GM12878 (cell line): ENCODE data around the gene VDR. TPM values are rescaled to one million over a fixed set of nuclear protein-coding genes. Genes with fewer than 3 reads are reported as not detected.
A peak's percentile ranks its signal among the peaks of the same experiment; 100 is the strongest.

Experiments
- KAT2A ChIP-seq: conservative IDR thresholded peaks from 2 replicates; pipeline ENCODE4 v1.6.1; 2011; ENCODE audit warnings: low read depth, low read length; ENCODE audit not compliant: control insufficient read depth
- NBN ChIP-seq: fragments of 450-650 bp; IDR thresholded peaks from 2 replicates; pipeline ENCODE4 v1.6.1; 2016
- NFYB ChIP-seq: IDR thresholded peaks from 2 replicates; pipeline ENCODE4 v1.6.1; 2011; ENCODE audit warnings: low read depth, mild to moderate bottlenecking, low read length, improper control_type of control experiment, moderate library complexity; ENCODE audit not compliant: insufficient read depth
- NR2C2 ChIP-seq: IDR thresholded peaks from 2 replicates; pipeline ENCODE4 v1.6.1; 2011; ENCODE audit warnings: borderline replicate concordance, low read depth; ENCODE audit not compliant: control insufficient read depth, insufficient read length
- SREBF1 ChIP-seq: IDR thresholded peaks from 2 replicates; pipeline ENCODE4 v1.6.1; 2012; ENCODE audit warnings: mild to moderate bottlenecking, low read length
- SREBF2 ChIP-seq: IDR thresholded peaks from 2 replicates; pipeline ENCODE4 v1.6.1; 2012; ENCODE audit warnings: mild to moderate bottlenecking, low read length
- ZNF384 ChIP-seq: IDR thresholded peaks from 2 replicates; pipeline ENCODE4 v1.6.1; 2012; ENCODE audit warnings: low read depth, mild to moderate bottlenecking, low read length, improper control_type of control experiment, borderline replicate concordance
- polyA plus RNA-seq, 11 experiments: library from polyadenylated mRNA; depleted of rRNA in 4 of 11; unstranded in 6 of 11; stranded (reverse) in 5 of 11; fragments of >200 nt; fragmentation: Nextera tagmentation in 4 of 11; fragmentation: Illumina TruSeq in 1 of 11; extraction: Ambion mirVana in 4 of 11; extraction: Trizol in 1 of 11; gene quantifications; 1 replicate in 1 of 11; 2 replicates in 10 of 11; pipeline versions ENCODE4 v1.2.1 to v1.2.3, GENCODE V29; 2011 to 2016; ENCODE audit warnings: inconsistent platforms in 2 of 11, missing spikeins in 2 of 11, low read depth in 1 of 11
- total RNA-seq, 4 experiments: library from RNA; depleted of rRNA in 3 of 4; stranded (reverse); fragments of >200 nt in 3 of 4; fragmentation: Illumina TruSeq in 1 of 4; extraction: Trizol in 1 of 4; gene quantifications; 2 replicates each; pipeline versions ENCODE4 v1.2.1 to v1.2.3, GENCODE V29; 2013 to 2021
- TF ChIP-seq, protein P1 (sequence below): fragments of 150-350 bp; IDR thresholded peaks from 2 replicates; pipeline ENCODE4 v1.6.1; 2016; ENCODE audit warnings: low read depth, low read length

Gene VDR
- total and polyA plus RNA-seq, 10 of the 15 experiments (the other 5 are each of a cell fraction or from before 2014, with no cell fraction given): 0.27 to 7.9 (median 3.0) TPM

DNA sequence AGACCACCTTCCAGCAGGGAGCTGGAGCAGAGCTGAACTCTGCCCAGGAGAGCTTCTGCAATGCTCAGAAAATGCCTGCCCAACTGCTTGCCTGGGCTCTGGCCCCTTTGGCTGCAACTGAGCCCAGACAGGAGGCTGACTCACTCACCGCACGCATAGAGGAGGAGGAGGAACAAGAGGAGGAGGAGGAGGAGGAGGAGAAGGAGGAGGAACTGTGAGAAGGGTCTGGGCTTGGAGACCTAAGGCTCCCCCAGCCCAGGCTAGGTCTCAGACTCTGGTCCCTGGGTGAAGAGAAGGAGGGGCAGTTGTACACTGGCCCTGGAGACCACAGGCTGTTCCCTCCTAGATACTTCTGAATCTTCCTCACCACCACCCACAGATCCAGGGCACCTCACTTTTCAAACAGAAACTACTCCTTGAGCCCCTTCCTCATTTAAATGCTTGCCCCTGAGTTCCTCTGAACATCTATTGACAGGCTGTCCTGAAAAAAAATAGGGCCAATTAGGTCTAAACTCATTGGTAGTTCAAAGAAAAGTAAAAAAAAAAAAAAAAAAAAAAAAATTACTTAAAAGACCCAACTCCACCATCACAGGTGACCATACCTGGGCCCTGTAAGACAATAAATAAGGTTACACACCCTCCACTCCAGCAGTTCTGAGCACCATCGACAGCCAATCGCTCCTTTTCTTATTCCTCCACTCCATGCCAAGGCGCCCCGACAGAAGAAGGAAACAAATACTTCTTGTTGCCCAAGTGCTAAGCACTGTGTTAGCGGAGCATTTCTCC, 674 bp downstream of the VDR start (continued):
- TF ChIP-seq ZNF384 (peak; percentile 64), NR2C2 (no peak), SREBF2 (no peak), NFYB (no peak), NBN (0 out of 2 replicates have a peak, but pooled peaks have one; percentile 19), SREBF1 (no peak), KAT2A (no peak)
- TF ChIP-seq, protein P1, sequence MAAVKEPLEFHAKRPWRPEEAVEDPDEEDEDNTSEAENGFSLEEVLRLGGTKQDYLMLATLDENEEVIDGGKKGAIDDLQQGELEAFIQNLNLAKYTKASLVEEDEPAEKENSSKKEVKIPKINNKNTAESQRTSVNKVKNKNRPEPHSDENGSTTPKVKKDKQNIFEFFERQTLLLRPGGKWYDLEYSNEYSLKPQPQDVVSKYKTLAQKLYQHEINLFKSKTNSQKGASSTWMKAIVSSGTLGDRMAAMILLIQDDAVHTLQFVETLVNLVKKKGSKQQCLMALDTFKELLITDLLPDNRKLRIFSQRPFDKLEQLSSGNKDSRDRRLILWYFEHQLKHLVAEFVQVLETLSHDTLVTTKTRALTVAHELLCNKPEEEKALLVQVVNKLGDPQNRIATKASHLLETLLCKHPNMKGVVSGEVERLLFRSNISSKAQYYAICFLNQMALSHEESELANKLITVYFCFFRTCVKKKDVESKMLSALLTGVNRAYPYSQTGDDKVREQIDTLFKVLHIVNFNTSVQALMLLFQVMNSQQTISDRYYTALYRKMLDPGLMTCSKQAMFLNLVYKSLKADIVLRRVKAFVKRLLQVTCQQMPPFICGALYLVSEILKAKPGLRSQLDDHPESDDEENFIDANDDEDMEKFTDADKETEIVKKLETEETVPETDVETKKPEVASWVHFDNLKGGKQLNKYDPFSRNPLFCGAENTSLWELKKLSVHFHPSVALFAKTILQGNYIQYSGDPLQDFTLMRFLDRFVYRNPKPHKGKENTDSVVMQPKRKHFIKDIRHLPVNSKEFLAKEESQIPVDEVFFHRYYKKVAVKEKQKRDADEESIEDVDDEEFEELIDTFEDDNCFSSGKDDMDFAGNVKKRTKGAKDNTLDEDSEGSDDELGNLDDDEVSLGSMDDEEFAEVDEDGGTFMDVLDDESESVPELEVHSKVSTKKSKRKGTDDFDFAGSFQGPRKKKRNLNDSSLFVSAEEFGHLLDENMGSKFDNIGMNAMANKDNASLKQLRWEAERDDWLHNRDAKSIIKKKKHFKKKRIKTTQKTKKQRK: no peak
